GM23338 (cell line): ENCODE measurements around the gene DACH1. TPM values are rescaled to one million over a fixed set of nuclear protein-coding genes. Genes with fewer than 3 reads are reported as not detected.

Source experiments
- ATAC-seq: fragments of 200-7000 bp; cut with Tn5 transposase; 3 replicates; pipeline ENCODE4 v1.9.1; 2020
- DNase-seq: peaks from one replicate; pipeline ENCODE4 v3.0.0-alpha.2; 2015; ENCODE audit warnings: low spot score
- H2AFZ ChIP-seq: fragments of 200-600 bp; sonication (generic); 2 replicates; pipeline ENCODE4 v1.8.0; 2016; ENCODE audit warnings: antibody characterized with exemption, mild to moderate bottlenecking, moderate library complexity
- H3F3A ChIP-seq: fragments of 200-600 bp; sonication (generic); replicated peaks from 2 replicates; pipeline ENCODE4 v1.8.0; 2017; ENCODE audit warnings: antibody characterized with exemption, mixed run types, low read depth
- H3K27ac ChIP-seq: fragments of 200-600 bp; sonication (generic); 2 replicates; pipeline ENCODE4 v1.6.1; 2016; ENCODE audit warnings: low read depth
- H3K27me3 ChIP-seq: fragments of 200-600 bp; sonication (generic); 2 replicates; pipeline ENCODE4 v1.8.0; 2016; ENCODE audit warnings: mild to moderate bottlenecking, mixed run types, moderate library complexity; ENCODE audit not compliant: insufficient read depth
- H3K36me3 ChIP-seq: fragments of 200-600 bp; sonication (generic); 2 replicates; pipeline ENCODE4 v1.8.0; 2016; ENCODE audit warnings: mild to moderate bottlenecking; ENCODE audit not compliant: insufficient read depth
- H3K4me1 ChIP-seq: fragments of 200-600 bp; sonication (generic); 2 replicates; pipeline ENCODE4 v1.8.0; 2016; ENCODE audit warnings: mild to moderate bottlenecking, moderate library complexity; ENCODE audit not compliant: insufficient read depth
- H3K4me2 ChIP-seq: fragments of 200-600 bp; sonication (generic); 2 replicates; pipeline ENCODE4 v1.7.1; 2017; ENCODE audit warnings: mixed run types
- H3K4me3 ChIP-seq: fragments of 200-600 bp; sonication (generic); 2 replicates; pipeline ENCODE4 v1.6.1; 2016; ENCODE audit warnings: mixed run types
- H3K79me2 ChIP-seq: fragments of 200-600 bp; sonication (generic); replicated peaks from 2 replicates; pipeline ENCODE4 v1.8.0; 2017; ENCODE audit warnings: mild to moderate bottlenecking; ENCODE audit not compliant: insufficient read depth
- H3K9me2 ChIP-seq: fragments of 200-600 bp; sonication (generic); 2 replicates; pipeline ENCODE4 v1.8.0; 2017; ENCODE audit not compliant: insufficient read depth
- H4K20me1 ChIP-seq: fragments of 200-600 bp; sonication (generic); replicated peaks from 2 replicates; pipeline ENCODE4 v1.8.0; 2017; ENCODE audit warnings: mild to moderate bottlenecking; ENCODE audit not compliant: insufficient read depth
- H3K27ac Mint-ChIP-seq: 2 replicates; pipeline ENCODE4 v1.8.0; 2020; ENCODE audit warnings: inconsistent platforms, mild to moderate bottlenecking, moderate library complexity, mixed read lengths
- H3K27me3 Mint-ChIP-seq: 3 replicates; pipeline ENCODE4 v1.8.0; 2022; ENCODE audit warnings: low read depth, mild to moderate bottlenecking, moderate library complexity, mixed read lengths, inconsistent platforms; ENCODE audit not compliant: insufficient read depth, poor library complexity
- H3K36me3 Mint-ChIP-seq: 3 replicates; pipeline ENCODE4 v1.8.0; 2021; ENCODE audit warnings: low read depth, mild to moderate bottlenecking, inconsistent platforms, moderate library complexity, mixed read lengths
- H3K4me1 Mint-ChIP-seq: 3 replicates; pipeline ENCODE4 v1.8.0; 2020; ENCODE audit warnings: mild to moderate bottlenecking, inconsistent platforms, mixed read lengths
- H3K4me3 Mint-ChIP-seq: 3 replicates; pipeline ENCODE4 v1.8.0; 2021; ENCODE audit warnings: moderate library complexity, mild to moderate bottlenecking, inconsistent platforms, mixed read lengths
- H3K9me3 Mint-ChIP-seq: 3 replicates; pipeline ENCODE4 v1.8.0; 2020; ENCODE audit warnings: moderate library complexity, mild to moderate bottlenecking, inconsistent platforms, mixed read lengths
- CREB1 ChIP-seq: fragments of 250-450 bp; sonication (Bioruptor Pico); IDR thresholded peaks from 2 replicates; pipeline ENCODE4 v1.5.0; 2020; ENCODE audit warnings: low read depth, mild to moderate bottlenecking, moderate library complexity
- CTCF ChIP-seq, 2 experiments: fragments of 200-600 bp in 1 of 2; sonication (generic) in 1 of 2; conservative IDR thresholded peaks; 2 replicates each; pipeline versions ENCODE4 v1.5.1 to v1.6.1; 2016 to 2017; ENCODE audit warnings: antibody characterized with exemption in 2 of 2, low read depth in 2 of 2, mild to moderate bottlenecking in 2 of 2, moderate library complexity in 1 of 2
- ETS1 ChIP-seq: IDR thresholded peaks from 2 replicates; pipeline ENCODE4 v1.6.1; 2016; ENCODE audit warnings: antibody characterized with exemption
- EZH2 ChIP-seq: fragments of 200-600 bp; sonication (generic); IDR thresholded peaks from one replicate; pipeline ENCODE4 v1.8.0; 2017; ENCODE audit warnings: antibody characterized with exemption, mild to moderate bottlenecking, low read depth; ENCODE audit not compliant: unreplicated experiment
- EZH2phosphoT487 ChIP-seq: fragments of 200-600 bp; sonication (generic); IDR thresholded peaks from one replicate; pipeline ENCODE4 v1.8.1; 2018; ENCODE audit warnings: antibody characterized with exemption; ENCODE audit not compliant: unreplicated experiment
- NANOG ChIP-seq: IDR thresholded peaks from 2 replicates; pipeline ENCODE4 v1.6.1; 2016; ENCODE audit warnings: antibody characterized with exemption, borderline replicate concordance
- POLR2AphosphoS5 ChIP-seq: IDR thresholded peaks from 2 replicates; pipeline ENCODE4 v1.6.1; 2016; ENCODE audit warnings: antibody characterized with exemption, low read depth
- REST ChIP-seq: IDR thresholded peaks from one replicate; pipeline ENCODE4 v1.6.1; 2018; ENCODE audit warnings: antibody characterized with exemption; ENCODE audit not compliant: unreplicated experiment
- STAT1 ChIP-seq: IDR thresholded peaks from one replicate; pipeline ENCODE4 v1.6.1; 2016; ENCODE audit warnings: antibody characterized with exemption; ENCODE audit not compliant: unreplicated experiment
- ZNF114 ChIP-seq: fragments of 250-450 bp; sonication (Bioruptor Pico); IDR thresholded peaks from 2 replicates; pipeline ENCODE4 v1.5.0; 2020; ENCODE audit warnings: mild to moderate bottlenecking, moderate library complexity
- ZNF331 ChIP-seq: fragments of 250-450 bp; sonication (Bioruptor Pico); IDR thresholded peaks from 2 replicates; pipeline ENCODE4 v1.5.0; 2020; ENCODE audit warnings: low read depth, mild to moderate bottlenecking, moderate library complexity
- polyA plus RNA-seq: library from polyadenylated mRNA; unstranded; fragments of >200 nt; fragmentation: Nextera tagmentation; extraction: Ambion mirVana; gene quantifications from 2 replicates; pipeline ENCODE4 v1.2.1, GENCODE V29; 2016
- total RNA-seq: library from RNA; depleted of rRNA; stranded (reverse); fragments of >200 nt; shearing (Covaris generic); gene quantifications from 2 replicates; pipeline ENCODE4 v1.2.3, GENCODE V29; 2014

DACH1 gene
- total and polyA plus RNA-seq, 2 experiments from 2014 or later: 0.45 to 0.57 TPM

- no peak for TF ChIP-seq CTCF (conservative IDR thresholded peaks at IDR 0.05; ENCODE audit: low read depth in 2 of 2)
- TF ChIP-seq CREB1 (CRISPR knock-in tag): no peak
- no peak for TF ChIP-seq STAT1
- no peak for TF ChIP-seq ZNF114 (CRISPR knock-in tag)
These were observed 350.0 kb downstream of the DACH1 start (continued) for GRCh38 chr13:71517004-71517403.

GRCh38 chr13:71516521-71516920 is 350.5 kb downstream of the DACH1 start:
- H2AFZ ChIP-seq: no peak overlapping the region
- no peaks in the 10 kb centered on the region for H3F3A ChIP-seq
- no peaks in the 10 kb centered on the region for H3K9me2 ChIP-seq
- Mint-ChIP-seq H3K27ac (no peak overlapping the region), H3K4me3 (no peak overlapping the region), H3K9me3 (no peaks in the 10 kb centered on the region), H3K36me3 (no peaks in the 10 kb centered on the region), H3K4me1 (peaks cover 1% of the 10 kb centered on the region; the same call in 1 of the 3 replicates), H3K27me3 (no peaks in the 10 kb centered on the region)
- no peak for TF ChIP-seq EZH2
- TF ChIP-seq NANOG: no peak
- TF ChIP-seq ZNF114 (CRISPR knock-in tag): no peak
- TF ChIP-seq POLR2AphosphoS5: no peak
- TF ChIP-seq EZH2phosphoT487: no peak
- no peak for TF ChIP-seq REST
- TF ChIP-seq ETS1: no peak
- no peak for TF ChIP-seq STAT1
- no peak for TF ChIP-seq CREB1 (CRISPR knock-in tag)
- TF ChIP-seq ZNF331 (CRISPR knock-in tag): no peak
- H3K36me3 ChIP-seq: no peaks in the 10 kb centered on the region
- no peak overlapping the region for H3K4me2 ChIP-seq
- no peak for DNase-seq
- H3K4me3 ChIP-seq: no peak overlapping the region
- no peaks in the 10 kb centered on the region for H3K27me3 ChIP-seq
- H3K79me2 ChIP-seq: no peaks in the 10 kb centered on the region
- H4K20me1 ChIP-seq: no peaks in the 10 kb centered on the region
- H3K4me1 ChIP-seq: 0 out of 2 replicates have a peak, but pooled peaks cover 4% of the 10 kb centered on the region
- H3K27ac ChIP-seq: no peak overlapping the region
- no peak for ATAC-seq
